HG02623 (cell line): ENCODE results near the gene METTL3.

Experiments used
- ATAC-seq: cut with Tn5 transposase; IDR thresholded peaks from one replicate; pipeline ENCODE4 v1.9.1; 2021; ENCODE audit warnings: moderate library complexity; ENCODE audit not compliant: unreplicated experiment

METTL3 gene

GRCh38 chr14:21476925-21477681 is 34.0 kb downstream of the METTL3 start, which contains the start of the genes RAB2B and TOX4:
RAB2B (minus strand) TSS chr14:21476959; CDS start chr14:21476872, 87 bp downstream.
TOX4 (plus strand) TSS chr14:21477195; CDS start chr14:21477279, 84 bp downstream.
- peak; percentile 100 for ATAC-seq

DNA sequence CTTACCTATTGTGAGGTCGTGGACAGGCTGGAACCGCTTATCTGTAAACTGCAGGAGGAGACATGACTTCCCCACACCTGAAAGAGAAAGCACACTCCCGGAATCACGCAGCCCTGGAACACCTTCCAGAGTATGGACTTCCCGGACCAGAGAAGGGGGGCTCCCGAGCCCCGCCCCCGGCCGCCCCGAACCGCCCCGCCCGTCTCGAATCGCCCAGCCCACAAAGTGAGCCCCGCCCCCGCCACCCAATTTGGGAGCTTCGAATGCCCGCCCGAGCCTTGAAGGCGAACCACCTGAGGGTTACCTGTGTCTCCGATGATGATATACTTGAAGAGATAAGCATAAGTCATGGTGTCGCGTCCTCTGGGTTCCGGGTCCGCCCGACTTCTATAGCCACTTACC is 34.6 kb downstream of the METTL3 start:
- peak; percentile 21 for ATAC-seq

GRCh38 chr14:21475767-21476522 is 35.2 kb downstream of the METTL3 start:
- no peak for ATAC-seq

GRCh38 chr14:21467616-21468015 is 43.5 kb downstream of the METTL3 start:
- ATAC-seq, result no peak

DNA sequence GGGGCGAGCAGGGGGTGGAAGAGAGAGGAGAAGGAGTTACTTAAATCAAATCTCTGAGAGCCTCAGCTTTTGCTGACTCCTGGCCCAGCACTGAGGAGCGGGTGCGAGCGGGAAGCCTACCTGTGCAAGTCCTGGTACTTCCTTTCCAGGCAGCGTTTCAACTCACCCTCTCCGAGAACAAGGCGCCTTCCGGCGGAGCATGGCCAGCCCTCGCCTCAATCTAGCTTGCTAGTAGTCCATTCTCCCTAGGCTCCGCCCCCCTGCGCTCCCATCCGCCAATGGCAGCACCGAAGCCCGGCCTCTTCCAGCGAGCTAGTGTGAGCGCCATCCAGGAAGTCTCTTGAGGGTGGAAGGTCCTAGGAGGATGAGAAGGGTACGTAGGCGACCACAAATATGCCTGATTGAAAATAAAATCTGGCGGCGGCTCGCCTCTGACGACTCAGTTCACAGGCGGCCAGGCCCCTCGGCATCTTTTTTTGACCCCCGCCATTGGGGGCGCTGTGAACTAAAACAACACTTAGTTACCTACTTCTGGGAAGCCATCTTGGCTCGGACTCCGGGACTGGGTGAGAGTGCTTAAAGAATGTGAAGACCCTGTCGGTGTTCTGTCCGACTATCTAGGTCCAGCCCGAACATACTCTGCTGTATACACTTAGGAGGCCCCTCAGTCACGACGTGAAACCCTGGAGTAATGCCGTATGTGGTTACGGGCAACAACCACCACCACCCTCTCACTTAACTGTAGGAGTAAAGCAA is 55.0 kb downstream of the METTL3 start, which contains the start of gene CHD8:
CHD8 (minus strand) TSS at position 212 of the 756 bp plus-strand sequence. CDS start 24,480 bp downstream, outside the sequence.
- peak; percentile 96 for ATAC-seq

DNA sequence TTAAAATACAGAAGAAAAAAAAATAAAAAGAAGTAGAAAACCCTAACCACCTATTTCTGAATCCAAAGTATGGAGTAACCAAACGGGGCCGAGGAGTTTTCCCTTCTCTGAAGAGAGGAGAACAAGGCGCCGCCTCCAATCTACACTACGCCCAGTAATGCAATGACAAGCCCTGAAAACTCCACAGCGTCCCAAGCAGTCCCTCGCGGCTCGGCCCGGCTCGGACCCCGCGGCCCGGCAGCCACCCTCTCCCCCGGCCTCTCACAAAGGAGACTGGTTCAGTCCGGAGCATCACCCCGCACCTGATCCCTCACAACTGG is 55.6 kb downstream of the METTL3 start:
- peak; percentile 16 for ATAC-seq

DNA sequence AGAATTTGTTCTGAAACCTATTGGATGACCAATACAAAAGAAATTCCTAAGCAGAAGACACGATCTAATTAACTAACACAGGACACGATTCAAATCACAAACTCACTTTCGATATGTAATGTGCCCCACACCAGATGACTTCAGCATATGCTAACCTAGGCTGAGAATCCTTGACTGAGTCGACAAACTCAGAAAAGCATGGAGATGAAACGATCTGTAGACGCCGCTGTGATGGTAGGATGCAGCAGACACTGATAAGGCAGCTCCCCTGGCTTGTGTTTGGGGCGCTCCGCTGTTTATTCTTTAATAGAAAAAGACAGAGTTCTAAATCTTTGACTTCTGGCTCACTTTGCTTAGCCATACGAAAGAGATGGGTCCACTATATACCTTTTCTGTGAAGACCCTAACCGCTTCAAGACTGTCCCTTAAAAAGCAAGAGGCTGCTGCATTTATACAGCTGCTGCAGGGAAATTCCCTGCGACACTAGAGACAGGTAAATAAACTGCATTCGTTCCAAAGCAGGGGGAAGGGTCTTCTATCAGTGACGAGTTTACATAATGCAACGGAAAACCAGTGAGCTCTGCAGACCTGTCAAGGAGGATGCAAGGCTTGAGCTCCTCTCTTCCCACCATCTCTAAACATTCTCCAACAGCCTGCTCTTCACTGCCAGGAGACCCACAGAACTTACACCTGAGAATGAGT is 56.1 kb downstream of the METTL3 start:
- no peak for ATAC-seq

DNA sequence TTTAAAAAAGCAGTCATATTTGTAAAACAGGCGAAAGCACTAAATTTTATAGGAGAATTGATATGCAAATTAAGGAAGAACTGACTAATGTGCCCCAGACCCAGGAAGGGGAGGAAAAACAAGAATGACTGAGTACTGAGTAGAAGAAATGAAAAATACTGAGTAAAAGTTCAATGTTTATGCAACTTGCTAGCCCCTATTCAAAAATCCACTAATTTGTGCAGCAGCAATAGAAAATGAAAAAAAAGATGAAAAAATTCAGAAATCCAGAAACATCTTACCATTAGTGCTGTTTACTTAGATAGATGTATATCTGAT is 61.3 kb downstream of the METTL3 start:
- no peak for ATAC-seq
